OCI-LY1 (cell line): ENCODE measurements around the gene COLQ.

ENCODE experiments used
- EZH2 ChIP-seq: fragments of 200-600 bp; sonication (generic), shearing (Covaris generic); IDR thresholded peaks from 2 replicates; pipeline ENCODE4 v1.8.0; 2017; ENCODE audit warnings: borderline replicate concordance, mixed run types, mild to moderate bottlenecking, antibody characterized with exemption, low read length, moderate library complexity, mixed read lengths
- TF ChIP-seq, protein P1 (sequence below): fragments of 200-600 bp; sonication (generic), shearing (Covaris generic); IDR thresholded peaks from 2 replicates; pipeline ENCODE4 v1.5.1; 2017; ENCODE audit warnings: mild to moderate bottlenecking, antibody characterized with exemption, low read length, moderate library complexity, mixed read lengths

GRCh38 chr3:15436246-15436645 is 85.3 kb downstream of the COLQ start:
- TF ChIP-seq, protein P1, sequence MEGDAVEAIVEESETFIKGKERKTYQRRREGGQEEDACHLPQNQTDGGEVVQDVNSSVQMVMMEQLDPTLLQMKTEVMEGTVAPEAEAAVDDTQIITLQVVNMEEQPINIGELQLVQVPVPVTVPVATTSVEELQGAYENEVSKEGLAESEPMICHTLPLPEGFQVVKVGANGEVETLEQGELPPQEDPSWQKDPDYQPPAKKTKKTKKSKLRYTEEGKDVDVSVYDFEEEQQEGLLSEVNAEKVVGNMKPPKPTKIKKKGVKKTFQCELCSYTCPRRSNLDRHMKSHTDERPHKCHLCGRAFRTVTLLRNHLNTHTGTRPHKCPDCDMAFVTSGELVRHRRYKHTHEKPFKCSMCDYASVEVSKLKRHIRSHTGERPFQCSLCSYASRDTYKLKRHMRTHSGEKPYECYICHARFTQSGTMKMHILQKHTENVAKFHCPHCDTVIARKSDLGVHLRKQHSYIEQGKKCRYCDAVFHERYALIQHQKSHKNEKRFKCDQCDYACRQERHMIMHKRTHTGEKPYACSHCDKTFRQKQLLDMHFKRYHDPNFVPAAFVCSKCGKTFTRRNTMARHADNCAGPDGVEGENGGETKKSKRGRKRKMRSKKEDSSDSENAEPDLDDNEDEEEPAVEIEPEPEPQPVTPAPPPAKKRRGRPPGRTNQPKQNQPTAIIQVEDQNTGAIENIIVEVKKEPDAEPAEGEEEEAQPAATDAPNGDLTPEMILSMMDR: no peak
- no peak for TF ChIP-seq EZH2
